ENCODE results near the gene ANKRD33B.
"Not testable (repeated sequence)": the region's sequence is repeated elsewhere in the genome, so short reads cannot be mapped to it uniquely, and the experiment has no call there.

The ANKRD33B gene

DNA sequence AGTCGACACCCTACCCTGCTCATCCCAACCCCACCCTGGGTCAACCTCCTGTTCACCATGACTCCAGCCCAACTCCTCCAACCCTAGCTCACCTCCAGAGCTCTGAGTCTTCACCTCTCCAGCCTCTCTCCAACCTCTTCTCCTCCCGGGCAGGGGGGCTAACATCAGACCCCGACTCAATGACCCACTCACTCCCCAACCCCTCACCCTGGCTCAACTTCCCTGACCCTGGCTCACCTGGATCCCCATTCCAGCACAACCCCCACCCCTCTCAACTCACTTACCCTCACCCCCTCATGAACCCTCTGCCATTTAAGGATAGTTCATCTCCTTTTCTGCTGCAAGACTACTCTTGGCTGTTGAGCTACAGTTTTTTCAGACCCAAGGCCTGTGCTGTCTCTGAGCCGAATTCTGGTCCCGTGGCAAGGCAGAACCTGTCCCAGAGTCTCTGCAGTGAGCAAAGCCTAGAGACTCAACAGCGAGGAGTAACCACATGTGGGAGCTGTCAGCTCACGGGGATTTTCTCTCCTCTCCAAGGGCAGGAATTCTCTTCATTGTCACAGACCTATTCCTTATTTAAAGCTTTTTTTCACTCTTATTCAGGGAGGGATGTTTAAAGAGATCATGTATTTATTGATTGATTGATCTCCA lies 29.8 kb downstream of the ANKRD33B start:
- DNase-seq (ENCODE audit: low read depth, low spot score) = no peak

DNA sequence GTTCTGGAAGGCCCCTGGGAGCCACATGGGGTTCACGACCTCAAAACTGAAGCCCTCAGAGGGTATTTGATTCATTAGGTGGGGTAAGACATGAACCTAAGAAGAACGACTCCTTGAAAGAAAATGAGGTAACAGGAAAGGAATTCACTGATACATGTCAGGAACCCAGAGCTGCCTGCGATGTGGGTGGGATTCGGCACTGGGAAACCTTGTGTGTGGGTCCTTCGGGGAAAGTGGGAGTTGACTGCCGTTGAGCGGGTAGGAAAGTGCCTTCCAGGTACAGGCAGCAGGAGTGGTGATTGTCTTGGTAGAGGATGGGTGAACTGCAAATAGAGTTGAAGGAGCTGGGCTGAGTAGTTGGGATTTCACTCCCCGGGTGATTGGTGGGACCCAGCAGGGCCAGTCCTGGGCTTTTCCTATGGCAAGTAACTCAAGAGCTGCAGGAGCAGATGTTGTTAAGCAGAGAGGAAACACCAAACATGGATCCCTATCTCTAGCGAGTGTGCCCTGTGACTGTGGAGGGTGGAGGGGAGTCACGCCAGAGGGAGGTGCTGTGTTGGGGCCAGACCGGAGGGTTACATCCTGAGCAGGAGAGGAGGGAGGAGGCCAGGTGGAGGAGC lies 30.8 kb downstream of the ANKRD33B start:
- no peak for DNase-seq (ENCODE audit: low read depth, low spot score)

DNA sequence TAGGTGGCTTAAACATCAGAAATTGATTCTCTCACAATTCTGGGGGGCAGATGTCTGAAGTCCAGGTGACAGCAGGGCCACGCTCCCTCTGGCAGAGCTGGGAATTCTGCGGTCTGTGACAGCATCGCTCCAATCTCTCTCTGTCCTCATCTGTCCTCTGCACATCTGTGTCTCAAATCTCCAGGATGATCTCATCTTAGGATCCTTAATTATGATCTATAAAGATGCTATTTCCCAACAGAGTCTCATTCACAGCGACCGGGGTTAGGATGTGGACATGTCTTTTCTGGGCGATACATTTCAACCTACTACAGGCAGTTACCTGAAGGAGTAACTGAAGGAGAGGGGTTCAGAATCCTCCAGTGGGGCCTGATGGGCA lies 31.4 kb downstream of the ANKRD33B start:
- no peak for DNase-seq (ENCODE audit: low read depth, low spot score)

DNA sequence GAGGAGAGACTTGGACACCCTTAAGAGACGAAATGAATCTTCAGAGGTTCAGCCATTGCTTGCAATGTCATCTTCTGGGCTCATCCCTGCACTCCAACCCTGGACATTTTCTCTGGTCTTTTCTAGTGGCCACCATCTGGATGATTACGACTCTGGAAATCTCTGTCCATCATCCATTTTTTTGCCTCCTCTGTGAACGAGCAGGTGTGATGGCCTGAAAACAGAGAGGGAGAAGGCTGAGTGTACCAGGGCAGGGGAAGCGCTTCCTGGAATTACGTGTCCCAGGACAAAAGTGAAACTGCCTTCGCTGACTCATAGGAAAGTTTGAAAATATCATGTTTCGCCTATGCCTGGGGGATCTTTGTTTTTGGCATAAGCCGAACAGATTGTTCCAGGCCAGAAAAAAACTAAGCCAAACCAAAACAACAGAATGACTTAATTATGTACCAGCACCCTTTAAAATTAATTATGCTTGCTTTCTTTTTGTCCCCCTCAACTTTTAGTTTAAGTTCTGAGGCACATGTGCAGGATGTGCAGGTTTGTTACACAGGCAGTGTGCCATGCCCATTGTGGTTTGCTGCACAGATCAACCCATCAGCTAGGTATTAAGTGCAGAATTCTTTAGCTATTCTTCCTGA lies 31.9 kb downstream of the ANKRD33B start:
- DNase-seq (ENCODE audit: low read depth, low spot score) = no peak

DNA sequence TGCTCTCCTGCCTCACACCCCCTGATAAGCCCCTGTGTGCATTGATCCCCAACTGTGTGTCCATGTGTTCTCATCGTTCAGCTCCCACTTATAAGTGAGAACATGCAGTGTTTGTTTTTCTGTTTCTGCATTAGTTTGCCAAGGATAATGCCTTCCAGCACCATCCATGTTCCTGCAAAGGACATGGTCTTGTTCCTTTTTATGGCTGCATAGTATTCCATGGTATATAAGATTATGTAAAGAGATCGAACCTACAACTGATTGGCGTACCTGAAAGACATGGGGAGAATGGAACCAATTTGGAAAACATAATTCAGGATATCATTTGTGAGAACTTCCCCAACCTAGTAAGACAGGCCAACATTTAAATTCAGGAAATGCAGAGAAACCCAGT lies 32.4 kb downstream of the ANKRD33B start:
- no peak for DNase-seq (ENCODE audit: low read depth, low spot score)

DNA sequence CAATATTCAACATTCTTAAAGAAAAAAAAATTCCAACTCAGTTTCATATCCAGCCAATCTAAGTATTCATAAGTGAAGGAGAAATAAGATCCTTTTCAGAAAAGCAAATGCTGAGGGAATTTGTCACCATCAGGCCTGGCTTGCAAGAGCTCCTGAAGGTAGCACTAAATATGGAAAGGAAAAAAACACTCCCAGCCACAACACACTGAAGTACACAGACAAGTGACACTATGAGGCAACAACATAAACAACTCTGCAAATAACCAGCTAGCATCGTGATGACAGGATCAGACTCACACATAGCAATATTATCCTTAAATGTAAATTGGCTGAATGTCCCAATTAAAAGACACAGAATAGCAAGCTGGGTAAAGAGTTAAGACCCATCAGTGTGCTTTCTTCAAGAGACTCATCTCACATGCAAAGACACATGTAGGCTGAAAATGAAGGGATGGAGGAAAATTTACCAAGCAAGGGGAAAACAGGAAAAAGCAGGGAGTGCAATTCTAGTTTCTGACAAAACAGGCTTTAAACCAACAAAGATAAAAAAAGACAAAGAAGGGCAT lies 33.1 kb downstream of the ANKRD33B start:
- DNase-seq (ENCODE audit: low read depth, low spot score) = no peak

DNA sequence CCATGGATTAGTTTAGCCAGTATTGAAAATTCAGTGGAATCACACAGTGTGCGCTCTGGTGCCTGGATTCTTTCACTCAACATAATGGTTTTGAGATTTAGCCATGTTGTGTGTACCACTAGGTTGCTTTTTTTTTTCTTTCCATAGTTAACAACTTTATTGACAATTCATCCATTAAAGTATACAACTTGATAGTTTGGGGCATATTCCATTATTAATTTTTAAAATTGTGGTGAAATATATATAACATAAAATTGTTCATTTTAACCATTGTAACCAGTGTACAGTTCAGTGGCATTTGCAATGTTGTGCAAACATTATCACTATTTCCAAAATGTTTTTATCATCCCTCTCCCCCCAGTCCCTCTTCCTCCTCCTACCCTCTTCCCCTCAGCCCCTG lies 35.2 kb downstream of the ANKRD33B start:
- DNase-seq (ENCODE audit: low read depth, low spot score) = no peak

DNA sequence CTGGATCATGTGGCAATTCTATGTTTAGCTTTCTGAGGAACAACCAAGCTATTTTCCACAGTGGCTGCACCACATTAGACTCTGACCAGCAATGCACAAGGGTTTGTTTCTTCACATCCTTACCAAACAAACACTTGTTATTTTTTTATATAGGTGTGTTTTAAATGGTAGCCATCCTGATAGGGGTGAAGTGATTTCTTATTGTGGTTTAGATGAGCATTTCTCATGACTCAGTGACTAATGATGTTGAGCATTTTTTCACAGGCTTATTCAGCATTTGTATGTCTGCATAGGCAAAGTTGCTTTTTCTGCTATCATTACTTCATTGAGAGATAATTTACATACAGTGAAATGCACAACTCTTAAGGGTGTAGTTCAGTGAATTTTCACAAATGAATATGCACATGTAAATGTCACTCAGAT lies 36.0 kb downstream of the ANKRD33B start:
- DNase-seq (ENCODE audit: low read depth, low spot score) = no peak

DNA sequence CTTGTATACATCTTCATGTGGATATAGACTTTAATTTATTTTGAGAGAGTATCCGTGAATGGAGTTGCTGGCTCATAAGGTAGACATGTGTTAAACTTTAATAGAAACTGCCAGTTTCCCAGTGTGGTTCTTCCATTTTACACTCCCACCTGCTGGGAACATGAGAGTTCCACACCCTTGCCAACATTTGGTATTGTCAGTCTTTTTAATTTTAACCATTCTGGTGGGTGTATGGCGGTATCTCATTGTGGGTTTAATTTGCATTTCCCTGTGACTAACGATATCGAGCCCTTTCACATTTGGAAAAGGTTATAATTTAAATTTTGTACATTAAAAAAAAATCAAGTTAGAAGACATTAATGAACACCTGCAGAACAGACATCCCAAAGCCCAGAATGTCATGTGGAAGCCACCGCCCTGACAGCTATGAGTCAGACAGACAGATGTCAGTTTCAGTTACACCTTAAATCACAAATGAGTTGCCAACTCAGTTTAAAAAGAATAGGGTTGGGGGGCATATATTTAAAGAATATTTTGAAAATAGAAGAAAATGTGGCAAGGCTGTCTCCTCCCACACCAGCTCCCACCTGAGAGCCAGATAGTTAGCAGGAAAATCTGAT lies 36.9 kb downstream of the ANKRD33B start:
- DNase-seq (ENCODE audit: low read depth, low spot score) = no peak

DNA sequence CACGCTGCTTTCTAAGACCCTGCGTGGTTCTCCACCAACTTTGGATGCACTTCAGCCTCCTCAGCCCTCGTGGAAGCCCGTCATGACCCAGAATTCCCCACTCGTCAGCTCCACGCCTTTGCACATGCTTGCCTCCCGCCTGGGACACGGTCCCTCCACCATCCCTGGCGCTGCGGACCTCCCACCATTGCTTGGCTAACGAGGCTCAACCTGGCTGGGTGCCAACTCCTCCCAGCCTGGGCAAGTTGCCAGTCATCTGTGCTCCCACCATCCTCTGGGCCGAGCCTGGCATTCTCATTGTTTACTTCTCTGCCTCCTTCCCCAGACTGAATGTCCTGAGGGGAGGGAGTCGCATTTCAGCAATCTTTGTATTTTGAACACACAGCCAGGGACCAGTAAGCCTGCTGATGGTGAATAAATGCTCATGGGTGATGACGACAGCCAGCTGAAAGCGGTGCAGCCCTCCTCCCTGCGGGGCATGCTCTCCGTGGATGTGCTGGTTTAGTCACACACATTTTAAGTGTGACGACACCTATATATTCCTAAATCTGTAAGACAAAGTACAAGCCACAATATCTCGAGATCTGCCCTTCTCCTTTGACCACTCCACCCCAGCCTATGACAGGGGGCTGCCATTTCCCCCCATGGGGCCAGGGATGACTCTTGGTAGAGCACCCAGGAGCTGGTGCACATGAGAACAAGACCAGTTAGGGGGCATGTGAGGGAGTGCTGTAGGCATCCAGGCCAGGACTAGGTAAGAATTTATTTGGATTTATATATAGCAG lies 37.6 kb downstream of the ANKRD33B start:
- no peak for DNase-seq (ENCODE audit: low read depth, low spot score)

DNA sequence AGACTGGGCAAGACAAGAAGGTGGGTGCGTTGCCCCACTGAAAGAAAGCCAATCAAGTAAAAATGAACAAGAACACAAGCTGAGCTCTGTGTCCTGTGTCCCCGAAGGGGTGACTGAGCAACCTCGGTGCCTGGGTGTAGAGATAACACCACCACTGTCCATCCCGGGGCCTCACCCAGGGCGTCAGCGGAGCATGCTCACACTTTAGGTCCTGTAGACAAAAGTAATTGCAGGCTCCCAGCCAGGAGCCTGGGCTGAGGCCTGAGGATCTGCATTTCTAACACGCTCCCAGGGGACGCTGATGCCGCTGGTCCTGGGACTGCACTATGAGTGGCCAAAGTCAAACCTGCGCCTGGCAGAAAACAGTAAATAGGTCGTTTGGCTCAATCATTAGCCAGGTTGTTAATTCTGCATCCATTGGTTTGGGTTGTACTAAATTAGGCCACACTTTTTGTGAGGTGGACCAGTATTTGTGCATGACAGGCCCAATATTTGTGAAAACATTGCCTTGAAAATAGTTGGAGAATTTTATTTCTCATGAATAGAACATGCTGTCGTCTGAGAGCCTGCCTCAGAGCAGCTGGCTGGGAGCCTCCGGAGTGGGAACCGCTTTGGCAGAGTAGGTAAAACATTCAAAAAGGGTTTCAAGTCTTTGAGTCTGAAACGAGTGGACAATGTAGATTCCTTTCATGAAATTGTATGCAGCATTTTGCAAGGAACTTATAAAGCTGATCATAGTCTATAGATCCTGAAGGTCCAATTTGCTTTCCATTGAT lies 38.3 kb downstream of the ANKRD33B start:
- no peak for DNase-seq (ENCODE audit: low read depth, low spot score)

DNA sequence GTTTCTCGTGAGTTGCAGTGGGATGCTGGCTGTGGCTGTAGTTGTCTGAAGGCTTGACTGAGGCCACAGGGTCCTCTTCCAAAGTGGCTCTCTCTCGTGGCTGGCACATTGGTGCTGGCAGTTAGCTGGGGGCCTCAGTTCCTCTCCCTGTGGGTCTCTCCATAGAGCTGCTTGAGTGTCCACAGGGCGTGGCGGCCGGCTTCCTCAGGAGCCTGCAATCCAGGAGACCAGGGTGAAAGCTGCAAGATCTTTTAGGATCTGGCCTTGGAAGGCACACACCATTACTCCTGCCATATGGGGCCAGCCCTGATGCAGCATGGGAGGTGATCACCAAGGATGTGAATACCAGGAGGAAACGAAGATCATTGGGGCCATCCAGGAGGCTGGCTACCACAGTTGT lies 41.1 kb downstream of the ANKRD33B start:
- no peak for DNase-seq (ENCODE audit: low read depth, low spot score)

DNA sequence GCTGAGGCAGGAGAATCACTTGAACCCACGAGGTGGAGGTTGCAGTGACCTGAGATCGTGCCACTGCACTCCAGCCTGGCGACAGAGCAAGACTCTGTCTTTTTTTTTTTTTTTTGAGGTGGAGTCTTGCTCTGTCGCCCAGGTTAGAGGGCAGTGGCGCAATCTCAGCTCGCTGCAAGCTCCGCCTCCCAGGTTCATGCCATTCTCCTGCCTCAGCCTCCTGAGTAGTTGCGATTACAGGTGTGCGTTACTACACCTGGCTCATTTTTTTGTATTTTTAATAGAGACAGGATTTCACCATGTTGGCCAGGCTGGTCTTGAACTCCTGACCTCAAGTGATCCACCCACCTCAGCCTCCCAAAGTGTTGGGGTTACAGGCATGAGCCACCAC lies 42.8 kb downstream of the ANKRD33B start:
- DNase-seq (ENCODE audit: low read depth, low spot score) = not testable (repeated sequence)

DNA sequence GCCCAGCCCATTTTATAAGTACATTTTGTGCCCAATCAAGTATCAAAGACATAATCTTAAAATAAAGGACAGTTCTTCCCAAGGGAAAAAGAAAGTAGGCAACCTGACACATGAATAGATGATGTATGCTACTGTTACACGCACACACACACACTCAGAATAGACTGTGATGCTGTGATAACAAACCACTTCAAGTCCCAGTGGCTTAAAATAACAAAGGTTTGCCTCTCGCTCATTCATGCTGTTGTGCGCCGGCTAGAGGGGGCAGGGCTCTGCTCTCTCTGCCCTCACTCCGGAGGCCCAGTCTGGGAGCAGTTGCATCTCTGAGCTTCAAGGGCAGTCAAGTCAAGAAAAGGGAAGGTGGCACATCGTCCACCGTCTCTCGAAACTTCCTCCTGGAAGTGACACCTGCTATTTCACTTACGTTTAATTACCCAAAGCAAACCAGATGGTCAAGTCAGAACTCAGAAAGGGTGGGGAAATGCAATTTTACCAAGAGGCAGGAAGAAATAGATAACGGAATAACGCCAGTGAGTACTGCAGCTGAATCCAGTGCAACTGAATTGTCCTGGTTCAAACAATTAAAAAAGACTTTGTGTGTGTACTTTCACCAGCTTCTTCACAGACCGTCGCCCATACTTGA lies 43.3 kb downstream of the ANKRD33B start:
- DNase-seq (ENCODE audit: low read depth, low spot score) = no peak

DNA sequence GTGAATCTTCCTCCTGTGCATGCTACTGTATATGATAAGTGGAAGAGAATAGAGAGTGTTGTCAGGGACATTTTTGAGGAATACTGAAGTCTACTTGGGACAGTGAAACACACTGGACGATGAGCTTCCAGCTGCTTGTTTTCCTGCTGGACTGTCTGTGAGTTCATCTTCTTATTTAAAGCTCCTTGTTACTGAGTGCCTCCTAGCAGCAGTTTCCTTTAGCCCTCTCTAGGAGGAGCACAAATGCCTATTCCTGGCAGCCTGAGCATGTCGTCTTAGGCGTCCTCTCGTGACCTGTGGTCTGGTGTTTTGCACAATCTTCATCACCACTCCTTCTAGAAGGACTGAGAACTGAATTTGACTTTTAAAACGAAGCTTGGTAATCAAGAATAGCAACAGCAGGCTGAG lies 43.8 kb downstream of the ANKRD33B start:
- DNase-seq (ENCODE audit: low read depth, low spot score) = no peak

DNA sequence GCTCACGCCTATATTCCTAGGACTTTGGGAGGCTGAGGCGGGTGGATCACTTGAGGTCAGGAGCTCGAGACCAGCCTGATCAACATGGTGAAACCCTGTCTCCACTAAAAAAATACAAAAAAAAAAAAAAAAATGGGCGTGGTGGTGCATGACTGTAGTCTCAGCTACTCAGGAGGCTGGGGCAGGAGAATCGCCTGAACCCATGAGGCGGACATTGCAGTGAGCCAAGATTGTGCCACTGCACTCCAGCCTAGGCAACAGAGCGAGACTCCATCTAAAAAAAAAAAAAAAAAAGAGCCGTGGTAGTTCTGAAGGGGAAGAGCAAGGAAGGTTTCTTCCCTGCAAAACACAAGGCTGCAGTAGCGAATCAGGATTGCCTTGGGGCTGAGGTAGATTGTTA lies 44.2 kb downstream of the ANKRD33B start:
- DNase-seq (ENCODE audit: low read depth, low spot score) = not testable (repeated sequence)

DNA sequence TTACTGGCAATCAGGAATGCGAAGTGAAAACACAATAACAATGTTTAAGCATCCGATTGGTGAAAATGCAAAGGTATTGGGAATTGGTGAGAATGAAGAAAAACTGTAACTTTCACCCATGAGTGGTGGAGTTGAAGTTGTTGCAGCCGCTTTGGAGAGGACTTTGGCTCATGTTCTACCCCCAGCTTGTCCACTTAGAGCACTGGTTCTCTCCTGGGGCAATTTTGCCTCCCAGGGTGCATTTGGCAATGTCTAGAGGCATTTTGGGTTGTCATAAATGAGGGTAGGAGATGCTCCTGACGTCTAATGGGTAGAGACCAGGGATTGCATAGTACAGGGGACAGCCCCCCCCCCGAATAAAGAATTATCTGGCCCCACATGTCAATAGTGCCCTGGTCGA lies 46.2 kb downstream of the ANKRD33B start:
- no peak for DNase-seq (ENCODE audit: low read depth, low spot score)

DNA sequence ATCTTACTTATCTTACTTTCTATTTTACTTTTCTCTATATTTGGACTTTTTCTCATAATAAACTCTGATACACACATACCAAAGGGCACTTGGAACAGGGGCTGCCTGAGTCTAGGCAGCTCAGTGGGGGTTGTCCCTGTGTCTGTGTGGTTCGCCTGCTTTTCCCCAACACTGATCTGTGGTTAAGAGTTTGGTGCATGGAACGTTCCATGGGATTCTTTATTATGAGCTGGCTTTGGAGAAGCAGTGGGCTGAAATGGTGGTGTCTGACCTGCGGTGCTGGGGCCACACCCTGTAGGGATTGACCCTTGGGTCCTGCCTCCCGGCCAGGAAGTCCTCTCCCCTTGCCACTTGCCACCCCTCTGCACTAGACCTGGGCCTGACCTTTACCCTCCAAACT lies 47.4 kb downstream of the ANKRD33B start:
- no peak for DNase-seq (ENCODE audit: low read depth, low spot score)

DNA sequence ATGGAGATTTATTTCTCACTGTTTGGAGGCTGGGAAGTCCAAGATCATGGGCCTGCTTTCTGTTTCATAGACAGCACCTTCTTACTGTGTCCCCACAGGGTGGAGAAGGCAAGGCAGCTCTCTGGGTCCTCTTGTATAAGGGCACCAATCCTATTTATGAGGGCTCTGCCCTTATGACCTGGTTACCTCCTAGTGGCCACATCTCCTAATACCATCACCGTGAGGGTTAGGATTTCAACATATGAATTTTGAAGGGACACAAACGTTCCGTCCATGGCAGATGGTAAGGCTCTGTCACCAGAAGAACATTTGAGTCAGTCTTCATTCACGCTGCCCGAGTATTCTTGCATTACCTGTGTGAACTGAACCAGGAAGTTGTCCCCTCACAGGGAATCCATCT lies 48.4 kb downstream of the ANKRD33B start:
- DNase-seq (ENCODE audit: low read depth, low spot score) = no peak

DNA sequence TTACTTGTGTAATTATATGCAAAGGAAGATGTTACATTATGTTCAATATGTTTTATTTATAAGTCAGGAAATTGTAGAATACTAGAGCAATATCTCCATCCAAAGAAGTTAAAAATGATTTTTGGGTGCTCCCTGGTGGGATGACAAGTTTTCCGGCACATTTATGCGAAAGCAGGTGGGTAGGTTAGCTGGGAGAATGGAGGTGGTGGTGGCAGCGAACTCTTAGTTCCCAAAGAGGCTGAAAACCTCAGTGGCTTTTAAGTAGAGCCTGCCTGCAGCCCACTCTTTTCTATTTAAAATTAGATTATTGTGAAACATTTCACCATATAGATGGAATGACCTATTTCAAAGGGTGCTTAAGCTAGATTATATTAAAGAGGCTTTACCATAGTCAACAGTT lies 51.8 kb downstream of the ANKRD33B start:
- no peak for DNase-seq (ENCODE audit: low read depth, low spot score)

Measured in activated CD4-positive, CD25-positive, alpha-beta regulatory T cell treated with anti-CD3 and anti-CD28 coated beads, Interleukin-2, amount 50 U/mL, for 16 hours (primary cell).